ENCODE data around the gene CD6. TPM values are rescaled to one million over a fixed set of nuclear protein-coding genes. Genes with fewer than 3 reads are reported as not detected.
A peak's percentile ranks its signal among the peaks of the same experiment; 100 is the strongest.

Gene CD6
- total and polyA plus RNA-seq, 2 experiments from 2014 or later: 0.03 TPM; not detected in 1

- Histone ChIP-seq H3K9me2 (replicated peaks; ENCODE audit: insufficient read depth) (no peaks in the 10 kb centered on the region), H3K27ac (no peak overlapping the region), H3K36me3 (replicated peaks; ENCODE audit: insufficient read depth, low read depth) (no peaks in the 10 kb centered on the region), H3K4me1 (ENCODE audit: insufficient read depth) (peaks cover 3% of the 10 kb centered on the region), H2AFZ (peak overlapping the region; percentile 40), H3K9me3 (ENCODE audit: low read depth) (no peaks in the 10 kb centered on the region), H3K4me3 (no peak overlapping the region), H3K79me2 (no peaks in the 10 kb centered on the region), H3K4me2 (peak overlapping the region; percentile 81), H4K20me1 (ENCODE audit: insufficient read depth, poor library complexity, severe bottlenecking) (no peaks in the 10 kb centered on the region), H3K27me3 (peaks cover 35% of the 10 kb centered on the region)
- peak; percentile 56 for DNase-seq (ENCODE audit: low spot score)
- TF ChIP-seq CTCF (IDR thresholded peaks at IDR 0.05; ENCODE audit: poor library complexity) (no peak), EZH2phosphoT487 (IDR thresholded peaks at IDR 0.05; ENCODE audit: low read depth, severe bottlenecking, unreplicated experiment) (no peak), EZH2 (IDR thresholded peaks at IDR 0.05; ENCODE audit: borderline replicate concordance) (peak; percentile 40)
- 8% methylated on average over 49 of the region's 86 CpGs for WGBS (ENCODE audit: low lambda C conversion rate, missing lambda C conversion rate)
Observed at GRCh38 chr11:60950933-60951605, 20.4 kb upstream of the CD6 start.

GRCh38 chr11:60951606-60951903, 19.9 kb upstream of the CD6 start:
- H3K27ac ChIP-seq: no peak overlapping the region
- no CpG with 5 or more reads among the region's 8 CpGs for whole genome bisulfite sequencing (ENCODE audit: low lambda C conversion rate, missing lambda C conversion rate)
- peaks cover 3% of the 10 kb centered on the region for H3K4me1 ChIP-seq (ENCODE audit: insufficient read depth)
- peaks cover 35% of the 10 kb centered on the region for H3K27me3 ChIP-seq
- TF ChIP-seq EZH2phosphoT487 (IDR thresholded peaks at IDR 0.05; ENCODE audit: low read depth, severe bottlenecking, unreplicated experiment): no peak
- no peak for TF ChIP-seq CTCF (IDR thresholded peaks at IDR 0.05; ENCODE audit: poor library complexity)
- no peak for TF ChIP-seq EZH2 (IDR thresholded peaks at IDR 0.05; ENCODE audit: borderline replicate concordance)
- no peaks in the 10 kb centered on the region for H3K79me2 ChIP-seq
- no peaks in the 10 kb centered on the region for H3K36me3 ChIP-seq (replicated peaks; ENCODE audit: insufficient read depth, low read depth)
- peak overlapping the region; percentile 75 for H2AFZ ChIP-seq
- H3K9me2 ChIP-seq (replicated peaks; ENCODE audit: insufficient read depth): no peaks in the 10 kb centered on the region
- H4K20me1 ChIP-seq (ENCODE audit: insufficient read depth, poor library complexity, severe bottlenecking): no peaks in the 10 kb centered on the region
- peak overlapping the region; percentile 81 for H3K4me2 ChIP-seq
- H3K9me3 ChIP-seq (ENCODE audit: low read depth): no peaks in the 10 kb centered on the region
- H3K4me3 ChIP-seq: no peak overlapping the region
- no peak for DNase-seq (ENCODE audit: low spot score)

DNA sequence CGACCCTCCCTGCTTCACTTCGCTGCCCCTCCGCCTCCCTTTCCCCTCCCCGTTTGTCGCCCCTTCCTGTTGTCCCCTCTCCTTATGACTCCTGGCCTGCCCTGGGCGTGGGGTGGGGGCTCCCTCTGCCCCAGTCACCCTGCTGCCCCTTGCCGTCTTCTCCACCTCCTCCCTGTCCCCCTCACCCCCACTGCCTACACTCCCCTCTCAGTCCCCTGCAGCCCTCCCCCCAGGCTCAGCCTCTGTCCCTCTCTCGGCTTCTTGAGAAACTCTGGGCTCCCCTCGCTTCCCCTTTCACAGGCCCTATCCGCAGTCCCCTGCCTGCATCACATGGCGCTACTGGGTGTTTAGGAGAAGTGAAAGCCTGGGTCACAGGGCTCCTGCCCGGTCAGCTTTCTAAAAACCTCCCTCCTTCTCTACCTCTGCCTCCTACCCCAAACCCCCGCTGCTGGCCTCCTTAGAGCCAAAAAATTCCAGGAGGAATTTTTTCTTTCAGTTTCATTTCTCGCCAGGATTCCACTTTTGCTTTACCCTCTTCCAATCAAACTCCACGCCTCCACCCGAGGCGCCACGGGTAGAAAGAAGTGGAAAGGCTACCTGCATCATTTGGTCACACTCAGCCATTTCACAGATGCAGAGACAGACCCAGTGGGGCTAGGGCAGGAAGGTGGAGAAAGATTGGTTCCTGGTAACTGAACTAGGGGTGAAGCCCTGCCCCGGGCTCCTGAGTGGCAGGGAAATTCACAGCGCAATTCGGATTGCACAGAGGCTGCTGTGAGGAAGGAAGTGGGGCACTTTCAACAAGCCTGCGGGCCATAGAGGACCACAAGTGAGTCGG, 19.4 kb upstream of the CD6 start, which contains the start of gene SLC15A3:
TSS of gene SLC15A3 (minus strand) at position 273 of the 838 bp plus-strand sequence. CDS start 625 bp downstream, outside the sequence.
- Histone ChIP-seq H3K9me3 (ENCODE audit: low read depth) (no peaks in the 10 kb centered on the region), H3K36me3 (replicated peaks; ENCODE audit: insufficient read depth, low read depth) (no peaks in the 10 kb centered on the region), H3K27ac (no peak within 1 kb of the TSS), H3K4me2 (peak within 1 kb of the TSS; percentile 81), H3K4me3 (no peak within 1 kb of the TSS), H3K79me2 (no peaks in the 10 kb centered on the region), H2AFZ (peak within 1 kb of the TSS; percentile 75), H3K4me1 (ENCODE audit: insufficient read depth) (peaks cover 3% of the 10 kb centered on the region), H3K27me3 (peaks cover 35% of the 10 kb centered on the region), H4K20me1 (ENCODE audit: insufficient read depth, poor library complexity, severe bottlenecking) (no peaks in the 10 kb centered on the region), H3K9me2 (replicated peaks; ENCODE audit: insufficient read depth) (no peaks in the 10 kb centered on the region)
- no peak for DNase-seq (ENCODE audit: low spot score)
- no peak for TF ChIP-seq CTCF (IDR thresholded peaks at IDR 0.05; ENCODE audit: poor library complexity)
- TF ChIP-seq EZH2phosphoT487 (IDR thresholded peaks at IDR 0.05; ENCODE audit: low read depth, severe bottlenecking, unreplicated experiment): no peak
- TF ChIP-seq EZH2 (IDR thresholded peaks at IDR 0.05; ENCODE audit: borderline replicate concordance): no peak
- 44% methylated on average over 16 of the region's 23 CpGs for WGBS (ENCODE audit: low lambda C conversion rate, missing lambda C conversion rate)
